Peyer's patch (tissue), 4 donors: ENCODE data around the gene CALR3.
"Not testable (repeated sequence)": the region's sequence is repeated elsewhere in the genome, so short reads cannot be mapped to it uniquely, and the experiment has no call there.

Experiments
- POLR2A ChIP-seq, 2 donors: fragments of 450-650 bp; IDR thresholded peaks; one replicate each; pipeline ENCODE4 v1.5.1; 2017; ENCODE audit warnings: antibody characterized with exemption in 2 of 2, mild to moderate bottlenecking in 2 of 2, moderate library complexity in 2 of 2
- TF ChIP-seq, protein P1 (sequence below), 6 experiments: fragments of 450-650 bp in 4 of 6; fragments of 200-600 bp in 2 of 6; sonication (generic) in 1 of 6; IDR thresholded peaks; one replicate each; pipeline ENCODE4 v1.5.1; 2017 to 2019; ENCODE audit warnings: antibody characterized with exemption in 6 of 6, mild to moderate bottlenecking in 3 of 6, moderate library complexity in 1 of 6

DNA sequence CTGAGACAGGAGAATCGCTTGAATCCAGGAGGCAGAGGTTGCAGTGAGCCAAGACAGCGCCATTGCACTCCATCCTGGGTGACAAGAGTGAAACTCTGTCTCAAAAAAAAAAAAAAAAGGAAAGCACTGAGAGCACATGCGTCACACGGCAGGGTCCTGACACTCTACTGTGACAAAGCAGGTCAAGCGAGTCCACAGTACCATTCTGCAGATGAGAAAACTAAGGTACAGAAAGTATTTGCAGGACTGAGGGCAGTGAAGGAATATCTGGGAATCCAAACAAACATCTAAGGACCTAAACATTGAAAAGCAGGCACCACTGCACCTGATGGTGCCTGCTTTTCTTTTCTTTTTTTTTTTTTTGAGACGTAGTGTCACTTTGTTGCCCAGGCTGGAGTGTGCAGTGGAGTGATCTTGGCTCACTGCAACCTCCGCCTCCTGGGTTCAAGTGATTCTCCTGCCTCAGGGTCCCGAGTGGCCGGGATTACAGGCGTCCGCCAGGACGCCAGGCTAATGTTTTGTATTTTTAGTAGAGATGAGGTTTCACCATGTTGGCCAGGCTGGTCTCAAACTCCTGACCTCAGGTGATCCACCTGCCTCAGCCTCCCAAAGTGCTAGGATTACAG, 29.1 kb downstream of the CALR3 start:
- TF ChIP-seq, protein P1, sequence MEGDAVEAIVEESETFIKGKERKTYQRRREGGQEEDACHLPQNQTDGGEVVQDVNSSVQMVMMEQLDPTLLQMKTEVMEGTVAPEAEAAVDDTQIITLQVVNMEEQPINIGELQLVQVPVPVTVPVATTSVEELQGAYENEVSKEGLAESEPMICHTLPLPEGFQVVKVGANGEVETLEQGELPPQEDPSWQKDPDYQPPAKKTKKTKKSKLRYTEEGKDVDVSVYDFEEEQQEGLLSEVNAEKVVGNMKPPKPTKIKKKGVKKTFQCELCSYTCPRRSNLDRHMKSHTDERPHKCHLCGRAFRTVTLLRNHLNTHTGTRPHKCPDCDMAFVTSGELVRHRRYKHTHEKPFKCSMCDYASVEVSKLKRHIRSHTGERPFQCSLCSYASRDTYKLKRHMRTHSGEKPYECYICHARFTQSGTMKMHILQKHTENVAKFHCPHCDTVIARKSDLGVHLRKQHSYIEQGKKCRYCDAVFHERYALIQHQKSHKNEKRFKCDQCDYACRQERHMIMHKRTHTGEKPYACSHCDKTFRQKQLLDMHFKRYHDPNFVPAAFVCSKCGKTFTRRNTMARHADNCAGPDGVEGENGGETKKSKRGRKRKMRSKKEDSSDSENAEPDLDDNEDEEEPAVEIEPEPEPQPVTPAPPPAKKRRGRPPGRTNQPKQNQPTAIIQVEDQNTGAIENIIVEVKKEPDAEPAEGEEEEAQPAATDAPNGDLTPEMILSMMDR (IDR thresholded peaks at IDR 0.05): not testable (repeated sequence)
- TF ChIP-seq POLR2A (IDR thresholded peaks at IDR 0.05): not testable (repeated sequence)
